OCI-LY1 (cell line): Measurements from ENCODE around the gene IQGAP2.

Source experiments
- CTCF ChIP-seq: fragments of 200-600 bp; sonication (generic), shearing (Covaris generic); IDR thresholded peaks from 2 replicates; pipeline ENCODE4 v1.5.1; 2017; ENCODE audit warnings: mild to moderate bottlenecking, antibody characterized with exemption, low read length, moderate library complexity, mixed read lengths
- EZH2 ChIP-seq: fragments of 200-600 bp; sonication (generic), shearing (Covaris generic); IDR thresholded peaks from 2 replicates; pipeline ENCODE4 v1.8.0; 2017; ENCODE audit warnings: borderline replicate concordance, mixed run types, mild to moderate bottlenecking, antibody characterized with exemption, low read length, moderate library complexity, mixed read lengths

GRCh38 chr5:76652809-76653414 lies 249.8 kb downstream of the IQGAP2 start:
- TF ChIP-seq CTCF (no peak), EZH2 (no peak)
